GM19468 (cell line): ENCODE measurements around the gene RIMBP2.

ENCODE experiments used
- ATAC-seq: cut with Tn5 transposase; IDR thresholded peaks from one replicate; pipeline ENCODE4 v1.9.1; 2021; ENCODE audit warnings: mild to moderate bottlenecking, moderate library complexity, moderate number of reproducible peaks; ENCODE audit not compliant: unreplicated experiment; ENCODE audit errors: extremely low read depth

RIMBP2 gene

DNA sequence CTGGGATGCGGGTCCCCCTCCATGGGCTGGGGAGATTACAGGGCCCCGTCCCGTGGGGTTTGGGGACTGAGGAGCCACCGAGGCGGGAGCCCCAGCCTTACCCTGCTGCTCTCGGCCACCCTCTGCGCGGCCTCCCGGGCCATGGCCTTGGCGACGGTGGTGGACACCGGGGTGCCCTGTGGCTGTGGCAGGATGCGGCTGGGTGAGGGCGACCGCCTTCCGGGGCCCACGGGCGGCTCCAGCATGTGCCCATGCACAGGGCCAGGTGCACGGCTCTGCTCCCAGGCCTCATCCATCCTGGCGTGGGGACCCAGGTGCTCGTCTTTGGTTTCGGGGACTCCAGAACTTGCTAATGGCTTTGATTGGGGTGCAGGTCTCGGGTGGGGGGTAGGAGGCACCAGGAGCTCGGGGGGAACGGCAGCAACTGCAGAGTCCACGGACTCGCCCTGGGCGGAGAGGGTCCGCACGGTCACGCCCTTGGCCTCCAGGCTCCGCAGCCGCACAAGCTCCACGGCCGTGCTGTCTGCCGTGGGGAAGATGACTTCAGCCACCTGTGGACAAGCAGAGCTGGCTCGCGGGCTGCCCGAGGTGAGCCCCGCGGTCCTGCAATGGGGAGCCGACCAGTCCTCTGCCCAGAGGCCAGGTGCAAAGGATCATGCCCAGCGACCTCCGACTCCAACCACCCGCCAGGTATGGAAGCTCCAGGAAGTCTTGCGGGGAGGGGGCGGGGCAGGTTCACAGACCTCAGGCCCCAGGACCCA lies 279.2 kb downstream of the RIMBP2 start:
- ATAC-seq = no peak

DNA sequence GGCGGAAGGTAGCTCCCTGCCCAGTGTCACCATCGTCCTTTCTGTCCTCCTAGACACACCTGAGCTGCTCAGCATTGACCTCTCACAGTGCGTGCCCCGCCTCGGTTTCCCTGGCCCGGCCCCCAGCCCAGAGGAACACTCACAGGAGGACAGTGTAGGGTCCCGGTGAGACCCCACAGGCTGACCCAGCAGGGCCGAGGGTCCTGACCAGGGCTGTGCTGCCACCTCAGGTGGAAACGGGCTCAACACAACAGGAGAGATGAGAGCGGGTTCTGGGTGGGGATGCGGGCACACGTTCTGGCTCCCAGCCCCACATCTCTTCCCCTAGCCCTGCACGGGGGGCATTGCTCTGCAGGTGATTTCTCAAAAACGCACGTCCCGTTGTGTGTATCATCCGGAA lies 280.3 kb downstream of the RIMBP2 start:
- ATAC-seq = no peak

DNA sequence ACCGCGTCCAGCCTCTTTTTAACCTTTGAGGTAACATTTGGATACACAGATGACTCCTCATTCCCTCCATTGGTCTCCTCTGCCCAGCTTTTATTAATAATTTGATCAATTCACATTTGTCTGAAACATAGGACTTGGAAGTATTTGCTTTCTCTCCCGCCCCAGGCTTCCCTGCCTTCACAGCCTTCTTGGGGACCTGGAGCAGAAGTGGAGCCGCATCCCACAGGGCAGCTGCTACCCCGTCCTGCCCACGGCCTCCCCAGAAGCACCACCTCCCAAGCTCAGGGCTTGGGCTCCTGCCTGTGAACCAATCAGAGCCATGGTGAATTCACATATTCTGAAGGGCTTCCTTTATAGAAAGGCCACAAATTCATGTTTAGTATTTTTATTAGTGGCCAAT lies 280.8 kb downstream of the RIMBP2 start:
- ATAC-seq = no peak

DNA sequence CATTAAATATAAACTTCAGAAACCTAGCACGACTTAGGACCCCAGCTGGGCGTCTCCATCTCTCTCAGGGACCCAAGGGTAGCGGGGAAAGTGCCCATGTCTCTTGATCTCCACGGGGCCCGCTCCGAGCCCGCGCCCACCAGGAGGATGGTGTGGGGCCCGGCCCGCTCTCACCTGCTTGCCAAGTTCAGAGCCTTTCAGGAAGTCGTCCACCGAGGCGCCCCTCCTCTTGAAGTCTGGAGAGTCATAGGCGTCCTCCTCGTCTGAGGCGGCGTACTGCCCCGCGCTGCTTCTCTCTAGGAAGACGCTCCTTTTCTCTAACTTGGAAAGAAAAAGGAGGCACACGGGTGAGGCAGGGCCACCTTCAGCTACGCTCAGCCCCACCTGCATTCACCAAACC lies 281.5 kb downstream of the RIMBP2 start:
- no peak for ATAC-seq

DNA sequence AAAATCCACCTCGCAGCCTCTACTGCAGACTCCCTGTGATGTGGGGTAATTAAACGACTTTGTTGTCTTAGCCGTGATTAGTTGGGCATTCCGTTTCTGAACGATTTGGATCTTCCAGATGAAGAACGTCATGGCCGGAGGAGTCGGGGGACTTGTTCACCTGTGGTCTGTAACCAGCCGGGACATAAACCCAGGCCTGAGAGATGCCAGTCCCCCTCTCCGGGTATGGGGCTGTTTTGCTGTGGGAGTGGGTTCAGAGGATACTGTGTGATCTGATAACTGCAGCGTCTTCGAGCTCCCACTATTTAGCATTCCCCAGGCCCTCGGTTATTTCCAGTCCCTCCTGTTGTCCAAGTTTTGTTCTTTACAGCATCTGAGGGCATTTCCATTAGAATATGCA lies 282.3 kb downstream of the RIMBP2 start:
- ATAC-seq = no peak

DNA sequence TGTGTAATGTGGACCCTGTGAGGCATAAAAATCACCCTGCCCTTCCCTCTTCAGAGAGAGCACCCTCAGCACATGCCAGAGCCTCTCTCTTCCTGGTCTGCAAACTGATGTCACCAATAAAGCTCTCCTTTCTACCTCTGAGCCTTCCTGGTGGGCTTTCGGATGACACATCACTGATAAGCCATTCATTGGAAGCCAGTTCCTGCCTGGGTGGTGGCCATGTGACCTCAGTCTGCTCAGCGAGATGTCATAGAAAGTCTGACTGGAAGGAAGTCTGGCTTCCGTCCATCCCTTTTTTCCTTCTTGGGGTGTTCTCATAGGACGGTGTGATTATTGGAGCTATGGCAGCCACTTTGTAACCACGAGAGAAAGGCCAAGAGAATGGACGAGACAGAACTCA lies 282.7 kb downstream of the RIMBP2 start:
- no peak for ATAC-seq

DNA sequence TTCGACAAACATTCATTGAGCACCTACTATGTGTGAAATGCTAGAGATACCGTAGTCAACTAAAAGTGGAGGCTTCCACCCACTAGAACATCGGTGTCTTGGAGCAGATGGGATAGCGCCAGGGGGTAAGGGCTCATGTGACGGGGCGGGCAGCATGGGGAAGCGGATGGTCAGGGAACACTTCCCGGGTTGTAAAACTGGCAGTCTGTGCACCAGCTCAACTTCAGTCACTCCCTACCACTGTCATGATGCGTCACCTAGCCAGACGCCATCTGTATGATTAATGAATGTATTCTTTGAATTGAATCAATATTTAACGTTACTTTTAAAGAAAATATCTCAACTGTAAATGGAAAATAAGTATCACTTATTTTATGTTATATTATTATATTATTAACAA lies 284.9 kb downstream of the RIMBP2 start:
- no peak for ATAC-seq

DNA sequence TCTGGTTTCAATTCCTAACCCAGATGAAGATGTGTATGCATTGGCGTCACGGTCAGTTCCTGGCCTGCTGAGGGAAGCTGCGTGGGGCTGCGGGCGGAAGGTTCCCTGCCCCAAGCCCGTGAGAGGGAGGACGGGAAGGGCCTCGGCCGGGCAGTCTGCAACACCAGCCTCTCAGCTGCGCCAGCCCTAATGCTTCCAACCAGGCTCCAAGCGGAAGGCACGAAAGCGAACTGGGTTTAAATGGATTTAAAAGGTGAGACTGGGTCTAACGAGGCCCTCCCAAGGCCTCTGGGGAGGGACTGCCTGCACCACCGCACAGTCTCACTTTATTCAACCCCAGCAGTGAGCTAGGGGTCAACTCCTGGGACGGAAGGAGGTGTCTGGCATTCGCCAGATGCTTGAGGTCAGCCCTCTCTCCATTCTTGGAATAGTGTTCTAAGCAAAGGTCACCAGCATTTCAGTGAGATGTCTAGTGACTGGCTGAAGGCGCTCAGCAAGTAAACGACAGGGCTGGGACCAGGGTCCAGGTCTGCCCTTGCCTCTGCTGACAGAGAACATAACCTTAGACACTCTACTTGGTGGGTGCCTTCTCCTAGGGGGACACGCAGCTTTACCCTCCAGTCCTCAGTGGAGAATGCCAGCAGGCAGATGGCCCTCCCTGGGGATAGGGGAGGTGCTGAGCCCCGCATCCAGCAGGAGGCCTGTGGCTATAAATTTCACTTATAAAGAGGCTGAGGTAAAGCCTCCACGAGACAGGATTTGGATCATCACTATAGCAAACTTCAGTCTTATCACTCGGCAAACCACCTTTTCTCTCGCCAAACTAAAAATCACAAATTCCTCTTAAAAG lies 286.2 kb downstream of the RIMBP2 start:
- ATAC-seq = no peak

DNA sequence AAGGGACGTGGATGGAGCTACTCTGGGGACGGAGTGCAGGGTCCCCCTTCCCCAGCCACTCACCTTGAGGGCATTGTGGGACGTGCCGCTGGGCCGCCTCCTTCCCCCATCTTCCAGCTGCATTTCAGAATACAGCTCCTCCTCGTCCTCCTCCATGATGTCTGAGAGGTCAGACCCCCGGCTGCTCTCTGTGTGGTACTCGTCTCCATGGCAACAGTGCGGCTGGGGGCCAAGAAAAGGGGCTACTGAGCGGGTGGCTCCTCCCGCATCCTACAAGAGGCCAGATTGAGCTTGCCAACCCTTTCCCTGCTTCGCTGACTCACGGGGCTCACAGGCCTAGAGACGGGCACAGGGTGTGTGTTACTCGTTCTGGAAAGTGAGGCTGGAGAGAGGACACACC lies 288.0 kb downstream of the RIMBP2 start:
- ATAC-seq = no peak

DNA sequence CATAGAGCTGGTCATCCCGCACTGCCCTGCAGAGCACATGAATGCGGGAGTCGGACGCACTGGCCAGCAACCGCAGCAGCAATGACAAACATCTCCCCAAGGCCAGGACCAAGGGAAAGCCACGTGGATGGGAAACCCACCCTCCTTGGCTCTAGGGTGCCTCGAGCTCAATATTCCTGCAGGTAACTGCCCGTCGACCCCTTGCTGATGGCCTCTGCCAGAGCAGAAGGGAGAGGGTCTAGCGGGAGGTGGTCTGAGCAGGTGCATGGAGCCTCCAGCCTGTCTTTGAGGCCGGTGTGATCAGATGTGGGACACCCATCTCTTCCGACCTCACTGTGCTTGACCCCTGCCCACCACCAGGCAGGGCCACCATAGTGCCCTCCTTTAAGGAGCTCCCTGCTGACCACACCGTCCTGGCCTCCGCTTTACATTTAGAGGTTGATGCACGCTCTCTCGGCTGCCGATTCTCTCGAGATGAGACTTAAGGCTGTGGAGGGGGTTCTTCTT lies 288.7 kb downstream of the RIMBP2 start:
- ATAC-seq = no peak

DNA sequence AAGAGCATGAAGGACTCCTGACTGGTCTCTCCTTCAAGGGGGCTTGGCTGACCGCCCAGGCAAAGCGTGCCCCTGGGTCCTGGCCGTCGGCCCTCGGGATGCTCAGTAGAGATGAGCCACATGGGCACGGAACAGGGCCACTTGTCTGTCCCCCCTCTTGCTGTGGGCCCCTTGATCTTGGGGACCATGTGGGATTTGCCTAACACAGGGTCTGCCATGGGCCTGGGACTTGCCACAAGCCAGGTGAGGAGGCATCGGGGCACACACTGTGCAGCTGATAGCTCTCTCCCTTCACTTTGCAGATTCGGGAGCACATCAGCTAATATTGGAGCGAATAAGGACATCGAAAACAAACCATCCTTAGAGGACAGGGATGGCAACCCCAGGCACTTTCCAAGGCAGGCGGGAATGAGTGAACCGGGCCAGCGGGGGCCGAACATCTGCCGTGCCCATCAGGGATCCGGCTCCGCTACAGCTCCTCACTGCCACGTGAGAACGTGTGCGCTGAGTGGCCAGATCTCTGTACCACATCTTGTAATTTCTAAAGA lies 290.3 kb downstream of the RIMBP2 start:
- ATAC-seq = no peak

DNA sequence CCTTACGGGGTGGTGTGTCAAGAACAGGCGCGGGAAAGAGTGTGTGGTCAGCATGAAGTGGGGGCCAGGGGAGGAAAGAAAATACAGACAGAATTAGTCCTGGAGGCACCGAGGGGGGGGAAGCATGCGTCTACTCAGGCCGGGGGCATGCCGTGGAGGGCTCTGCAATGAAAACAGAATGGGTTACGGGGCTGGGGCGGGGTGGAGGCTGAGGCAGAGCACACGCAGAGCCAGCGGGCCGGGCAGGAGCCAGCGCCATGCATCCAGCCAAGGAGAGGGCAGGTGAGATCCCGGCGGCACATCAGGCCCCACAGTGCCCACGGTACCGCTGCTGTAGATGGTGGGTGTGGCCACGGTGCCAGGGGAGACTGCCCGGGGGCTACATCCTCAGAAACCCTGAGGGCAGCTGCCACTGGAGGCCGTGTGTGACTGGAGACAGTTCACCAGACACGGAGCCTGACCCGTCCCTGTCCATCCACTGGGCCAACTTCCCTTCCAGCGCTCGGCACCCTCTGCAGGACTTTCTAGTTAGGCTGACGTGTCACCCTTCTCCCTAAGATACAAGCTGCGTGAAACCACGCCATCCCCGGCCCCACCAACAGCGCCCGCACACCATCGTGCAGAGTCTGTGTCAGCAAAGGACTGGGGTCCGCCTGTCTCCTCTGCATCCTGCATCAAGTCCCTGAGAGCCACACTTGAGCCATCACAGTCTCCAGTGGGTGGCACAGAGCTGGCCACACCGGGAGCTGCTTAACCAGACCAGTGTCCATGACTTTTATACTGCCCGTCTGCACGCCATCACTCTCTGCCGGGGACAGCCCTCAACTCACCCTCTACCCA lies 291.0 kb downstream of the RIMBP2 start:
- no peak for ATAC-seq

DNA sequence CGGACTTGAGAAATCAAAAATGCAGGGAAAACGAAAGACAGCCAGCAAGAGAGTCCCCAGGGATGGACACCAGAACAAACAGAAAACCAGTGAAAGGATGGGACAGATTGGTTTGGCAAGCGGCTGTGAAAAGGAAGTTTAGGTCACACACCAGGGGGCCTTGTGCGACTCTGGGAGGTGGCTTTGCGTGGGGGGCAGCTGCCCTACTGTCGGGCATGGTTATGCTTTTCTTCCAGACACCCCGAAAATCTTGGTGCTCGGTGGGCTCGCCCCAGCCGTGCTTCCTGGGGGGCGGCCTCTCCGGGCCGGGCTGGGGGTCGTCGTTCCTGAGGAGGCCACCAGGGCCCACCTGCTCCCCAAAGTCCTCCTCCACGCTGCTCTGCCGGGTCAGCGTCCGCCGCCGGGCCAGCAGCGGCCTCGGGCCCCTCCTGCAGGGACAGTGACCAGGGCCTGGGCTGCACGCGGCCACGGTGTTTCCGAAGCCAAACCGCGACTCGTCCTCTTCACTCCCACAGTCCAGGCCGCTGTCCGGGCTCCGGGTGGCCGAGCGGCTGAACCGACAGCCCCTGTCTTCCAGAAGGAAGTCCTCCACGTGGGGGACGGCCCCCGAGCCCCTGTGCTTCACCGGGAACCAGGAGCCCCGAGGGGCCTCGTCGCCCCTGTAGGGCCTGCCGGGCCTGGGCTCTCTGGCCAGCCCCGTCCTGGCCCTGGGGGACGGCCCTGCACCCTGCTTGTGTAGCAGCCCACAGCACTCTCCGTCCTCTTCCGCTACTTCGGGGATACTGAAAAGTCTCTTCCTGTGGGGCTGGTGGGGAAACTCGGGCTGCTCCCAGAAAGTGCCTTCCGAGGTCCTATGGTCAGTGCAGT lies 291.9 kb downstream of the RIMBP2 start:
- no peak for ATAC-seq

DNA sequence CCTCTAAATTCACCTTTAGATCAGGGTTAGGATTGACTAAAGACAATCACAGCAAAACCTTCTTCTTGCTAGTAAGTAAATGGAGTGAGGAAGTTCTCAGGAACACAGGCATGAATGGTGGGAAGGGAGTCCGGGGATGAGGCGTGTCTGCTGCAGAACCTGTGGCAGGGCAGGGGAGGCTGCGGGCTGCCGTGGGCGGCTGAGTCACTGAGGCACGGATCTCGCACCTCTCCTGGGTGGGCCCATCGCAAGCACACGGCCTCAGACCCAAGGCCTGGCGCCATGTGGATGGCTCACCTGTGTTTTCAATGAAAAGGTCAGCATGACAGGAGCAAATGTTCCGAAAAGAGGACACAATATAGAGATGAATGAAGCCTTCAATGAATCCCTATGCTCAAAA lies 293.0 kb downstream of the RIMBP2 start:
- no peak for ATAC-seq

DNA sequence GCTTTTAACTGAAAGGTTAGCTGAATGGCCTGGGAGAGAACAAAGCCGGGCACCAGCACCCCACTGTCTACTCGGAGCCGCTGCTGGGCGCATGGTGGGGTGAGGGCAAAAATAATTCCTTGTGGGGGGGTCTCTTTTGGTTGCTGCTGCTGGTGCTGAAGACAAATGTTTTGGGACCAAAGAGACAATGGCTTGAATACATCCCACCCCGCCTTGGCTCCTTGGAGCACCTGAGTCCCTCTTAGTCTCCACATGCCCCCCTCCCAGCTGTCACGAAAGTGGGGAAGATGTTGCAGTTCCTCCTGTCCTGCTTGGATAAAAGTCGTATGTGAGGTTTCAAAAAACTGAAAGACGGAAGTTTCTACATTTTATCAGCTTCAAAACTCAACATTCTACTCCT lies 293.4 kb downstream of the RIMBP2 start:
- no peak for ATAC-seq

DNA sequence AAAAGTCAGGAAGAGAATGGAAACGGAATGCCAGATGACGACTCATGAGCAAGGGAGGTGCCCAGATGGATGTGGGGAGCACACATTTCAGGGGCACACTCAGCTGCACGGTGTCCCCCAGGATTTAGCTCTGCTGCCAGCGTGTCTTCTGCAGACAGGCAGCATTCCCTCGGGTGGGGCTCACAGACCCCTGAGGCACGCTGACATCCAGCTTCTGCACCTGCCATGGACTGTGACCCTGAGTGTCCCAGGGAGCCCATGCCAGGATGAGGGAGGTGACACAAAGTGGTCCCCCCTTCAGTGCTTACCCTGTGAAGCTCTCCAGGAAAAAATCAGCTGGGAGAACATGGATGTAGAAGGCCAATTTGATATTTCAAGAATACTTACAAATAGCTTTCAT lies 294.2 kb downstream of the RIMBP2 start:
- no peak for ATAC-seq

DNA sequence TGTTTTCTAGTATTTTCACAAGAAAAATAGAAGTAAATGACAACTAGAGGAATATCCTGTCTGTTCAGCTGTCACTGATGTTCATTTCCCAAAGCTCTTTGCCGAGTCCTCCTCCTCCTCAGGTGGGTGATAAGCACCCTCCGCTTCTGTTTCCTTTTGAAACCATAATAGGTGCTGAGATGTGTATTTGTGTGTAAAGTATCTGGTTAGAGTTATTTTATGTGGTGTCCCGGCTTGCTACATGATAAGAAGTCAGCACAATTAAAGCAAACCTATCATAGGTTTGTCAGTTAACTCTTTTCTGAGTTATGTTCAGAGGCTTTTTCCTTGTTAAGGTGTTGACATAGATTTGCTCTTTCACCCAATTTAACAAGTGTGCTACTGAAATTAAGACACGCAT lies 296.0 kb downstream of the RIMBP2 start:
- no peak for ATAC-seq

DNA sequence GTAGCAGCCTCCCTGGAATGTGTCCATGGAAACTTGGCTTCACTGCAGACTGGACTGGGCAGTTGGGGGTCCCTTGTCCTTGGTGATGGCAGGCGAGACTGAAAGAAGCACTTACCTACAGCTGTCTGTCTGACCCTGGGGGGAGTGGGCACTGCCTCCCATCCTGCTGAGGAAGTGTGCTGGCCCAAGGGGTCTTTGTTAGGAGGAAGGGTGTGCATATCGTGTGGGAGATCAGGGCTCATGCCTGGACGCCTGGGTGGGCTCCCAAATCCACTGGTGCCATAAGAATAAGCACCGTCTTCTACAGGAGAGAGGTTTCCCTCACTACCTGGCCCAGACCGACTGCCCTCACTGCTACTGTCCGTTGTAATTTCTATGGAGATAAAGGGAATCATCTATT lies 297.0 kb downstream of the RIMBP2 start:
- no peak for ATAC-seq

DNA sequence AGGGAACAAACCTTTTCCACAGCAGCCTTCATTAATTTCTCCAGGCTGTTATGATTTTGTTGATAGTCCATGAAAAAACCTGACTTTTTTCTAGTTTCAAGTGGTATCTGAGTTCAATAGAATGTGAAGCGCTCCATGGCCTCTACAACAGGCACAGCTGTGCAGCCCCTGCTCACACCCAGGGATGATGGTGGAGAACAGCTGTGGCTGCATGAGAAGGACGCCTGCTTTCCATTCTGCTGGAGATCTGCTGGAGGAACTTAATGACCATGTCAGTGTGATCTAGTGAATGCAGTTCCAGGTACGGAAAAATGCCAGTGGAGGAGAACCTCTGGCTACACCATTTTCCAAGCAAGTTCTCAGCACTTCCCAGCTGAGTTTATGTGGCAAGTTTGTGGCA lies 297.8 kb downstream of the RIMBP2 start:
- no peak for ATAC-seq
